Activated T-helper 17 cell treated with anti-CD3 and anti-CD28 coated beads, Interleukin-2, amount 50 U/mL, for 72 hours (primary cell): ENCODE results near the gene TMEM81. TPM values are rescaled to one million over a fixed set of nuclear protein-coding genes. Genes with fewer than 3 reads are reported as not detected.

Source experiments
- ATAC-seq: fragments of 150-1000 bp; cut with Tn5 transposase; replicated peaks from 2 replicates; pipeline ENCODE4 v1.10.0; 2021; ENCODE audit warnings: mild to moderate bottlenecking, moderate library complexity
- H3K27ac Mint-ChIP-seq: one replicate; pipeline ENCODE4 v1.8.0; 2022; ENCODE audit warnings: mixed read lengths
- H3K27me3 Mint-ChIP-seq: one replicate; pipeline ENCODE4 v1.8.0; 2022; ENCODE audit warnings: mixed read lengths
- H3K36me3 Mint-ChIP-seq: one replicate; pipeline ENCODE4 v1.8.0; 2022; ENCODE audit warnings: low read depth, mild to moderate bottlenecking, mixed read lengths
- H3K4me1 Mint-ChIP-seq: one replicate; pipeline ENCODE4 v1.8.0; 2022; ENCODE audit warnings: mixed read lengths
- H3K4me3 Mint-ChIP-seq: one replicate; pipeline ENCODE4 v1.8.0; 2022; ENCODE audit warnings: mild to moderate bottlenecking, mixed read lengths
- H3K9me3 Mint-ChIP-seq: one replicate; pipeline ENCODE4 v1.8.0; 2022; ENCODE audit warnings: mixed read lengths
- total RNA-seq, 2 donors: library from RNA; stranded (reverse); gene quantifications; one replicate each; pipeline ENCODE4 v1.2.3, GENCODE V29; 2022

TMEM81 gene
- total RNA-seq, 2 donors from 2014 or later = 3.1 to 3.9 TPM

DNA sequence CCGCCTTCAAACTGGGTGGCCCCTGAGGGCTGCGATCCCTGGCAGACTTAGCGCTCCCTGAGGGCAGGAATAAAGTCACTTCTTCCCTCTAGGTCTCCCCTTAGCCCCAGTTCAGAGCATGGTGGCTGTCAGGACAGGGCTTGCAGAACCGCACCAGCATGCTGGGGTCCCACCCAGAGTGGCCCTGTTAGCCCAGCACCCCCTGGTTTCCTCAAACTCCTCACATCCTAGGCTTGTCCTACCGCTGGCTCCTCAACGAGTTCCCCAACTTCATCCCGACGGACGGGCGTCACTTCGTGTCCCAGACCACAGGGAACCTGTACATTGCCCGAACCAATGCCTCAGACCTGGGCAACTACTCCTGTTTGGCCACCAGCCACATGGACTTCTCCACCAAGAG, 25.4 kb downstream of the TMEM81 start:
- Mint-ChIP-seq H3K4me1 (no peaks in the 10 kb centered on the region), H3K36me3 (no peaks in the 10 kb centered on the region), H3K27me3 (peaks cover 6% of the 10 kb centered on the region), H3K4me3 (no peak overlapping the region), H3K27ac (no peak overlapping the region), H3K9me3 (no peaks in the 10 kb centered on the region)
- no peak for ATAC-seq

GRCh38 chr1:205057808-205058575, 26.3 kb downstream of the TMEM81 start:
- no peaks in the 10 kb centered on the region for H3K4me1 Mint-ChIP-seq
- H3K4me3 Mint-ChIP-seq = no peak overlapping the region
- no peaks in the 10 kb centered on the region for H3K36me3 Mint-ChIP-seq
- H3K9me3 Mint-ChIP-seq = no peaks in the 10 kb centered on the region
- H3K27me3 Mint-ChIP-seq = peaks cover 11% of the 10 kb centered on the region
- no peak for ATAC-seq
- no peak overlapping the region for H3K27ac Mint-ChIP-seq

DNA sequence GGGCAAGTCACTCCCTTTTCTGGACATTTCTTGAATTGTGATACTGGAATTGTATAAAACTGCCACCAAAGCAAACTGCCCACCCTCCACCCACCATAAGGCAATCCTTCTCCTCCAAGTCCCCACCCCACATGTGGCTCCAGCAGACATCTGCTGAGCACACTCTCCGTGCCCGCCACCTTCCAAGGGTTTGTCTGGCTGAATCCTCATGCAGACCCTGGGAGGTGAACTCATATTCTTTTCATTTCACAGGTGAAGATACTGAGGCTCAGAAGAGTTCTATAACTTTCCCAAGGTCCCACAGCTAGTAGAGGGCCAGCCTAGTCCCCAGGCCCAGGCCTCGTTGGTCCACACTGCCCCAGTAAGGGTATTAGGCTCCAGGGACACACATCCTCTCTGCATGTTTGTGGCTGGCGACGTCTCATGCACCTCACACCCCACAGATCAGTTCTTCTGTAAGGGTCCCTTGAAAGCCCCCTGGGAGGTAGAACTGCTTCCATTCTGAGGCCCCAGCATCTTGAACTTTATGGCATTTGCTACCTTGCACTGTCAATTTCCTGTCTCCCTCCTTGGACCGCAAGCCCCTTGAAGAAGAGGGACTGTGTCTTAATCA, 27.2 kb downstream of the TMEM81 start:
- no peak for ATAC-seq
- Mint-ChIP-seq H3K4me1 (no peaks in the 10 kb centered on the region), H3K36me3 (no peaks in the 10 kb centered on the region), H3K27me3 (peaks cover 11% of the 10 kb centered on the region), H3K27ac (no peak overlapping the region), H3K9me3 (no peaks in the 10 kb centered on the region), H3K4me3 (no peak overlapping the region)

GRCh38 chr1:205056188-205056611, 28.1 kb downstream of the TMEM81 start:
- no peaks in the 10 kb centered on the region for H3K36me3 Mint-ChIP-seq
- peaks cover 11% of the 10 kb centered on the region for H3K27me3 Mint-ChIP-seq
- no peaks in the 10 kb centered on the region for H3K9me3 Mint-ChIP-seq
- no peak for ATAC-seq
- H3K4me1 Mint-ChIP-seq = no peaks in the 10 kb centered on the region
- H3K4me3 Mint-ChIP-seq = no peak overlapping the region
- no peak overlapping the region for H3K27ac Mint-ChIP-seq

- H3K36me3 Mint-ChIP-seq = no peaks in the 10 kb centered on the region
These were observed 30.2 kb downstream of the TMEM81 start for GRCh38 chr1:205054013-205054412.

DNA sequence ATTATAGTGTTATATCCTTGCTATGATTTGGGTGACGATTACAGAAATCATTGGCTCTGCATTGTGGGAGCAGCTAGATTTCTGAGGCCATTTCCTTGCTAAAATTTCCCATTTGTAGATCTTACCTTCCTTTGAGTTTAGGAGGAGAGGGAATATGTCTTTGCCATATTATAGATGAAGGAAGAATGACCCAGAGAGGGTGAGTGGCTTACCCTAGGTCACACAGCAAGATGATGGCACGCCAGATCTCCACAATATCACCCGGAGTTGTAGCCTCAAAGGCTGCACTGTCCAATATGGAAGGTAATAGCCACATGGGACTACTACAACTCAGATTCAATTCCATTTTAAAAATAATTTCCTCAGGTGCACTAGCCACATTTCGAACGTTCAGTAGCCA, 31.0 kb downstream of the TMEM81 start:
- no peak for ATAC-seq
- no peaks in the 10 kb centered on the region for H3K4me1 Mint-ChIP-seq
- no peak overlapping the region for H3K4me3 Mint-ChIP-seq
- no peaks in the 10 kb centered on the region for H3K9me3 Mint-ChIP-seq
- H3K36me3 Mint-ChIP-seq = no peaks in the 10 kb centered on the region
- no peak overlapping the region for H3K27ac Mint-ChIP-seq
- H3K27me3 Mint-ChIP-seq = peaks cover 18% of the 10 kb centered on the region

More at GRCh38 chr1:205054013-205054412, 30.2 kb downstream of the TMEM81 start:
- no peak overlapping the region for H3K27ac Mint-ChIP-seq
- H3K9me3 Mint-ChIP-seq = no peaks in the 10 kb centered on the region
- no peak overlapping the region for H3K4me3 Mint-ChIP-seq
- H3K27me3 Mint-ChIP-seq = peaks cover 13% of the 10 kb centered on the region
- no peak for ATAC-seq
- no peaks in the 10 kb centered on the region for H3K4me1 Mint-ChIP-seq

- ATAC-seq = no peak
- Mint-ChIP-seq H3K27ac (no peak overlapping the region), H3K36me3 (no peaks in the 10 kb centered on the region), H3K4me1 (no peaks in the 10 kb centered on the region), H3K9me3 (no peaks in the 10 kb centered on the region), H3K4me3 (no peak overlapping the region), H3K27me3 (peaks cover 18% of the 10 kb centered on the region)
These were observed 31.6 kb downstream of the TMEM81 start for GRCh38 chr1:205052690-205053089.

GRCh38 chr1:205049479-205049878, 34.8 kb downstream of the TMEM81 start:
- no peak for ATAC-seq
- Mint-ChIP-seq H3K36me3 (no peaks in the 10 kb centered on the region), H3K4me1 (no peaks in the 10 kb centered on the region), H3K27ac (no peak overlapping the region), H3K4me3 (no peak overlapping the region), H3K27me3 (peaks cover 25% of the 10 kb centered on the region), H3K9me3 (no peaks in the 10 kb centered on the region)

GRCh38 chr1:205048382-205048781, 35.9 kb downstream of the TMEM81 start:
- Mint-ChIP-seq H3K27ac (no peak overlapping the region), H3K9me3 (no peaks in the 10 kb centered on the region), H3K4me1 (no peaks in the 10 kb centered on the region), H3K4me3 (no peak overlapping the region), H3K36me3 (no peaks in the 10 kb centered on the region), H3K27me3 (peaks cover 26% of the 10 kb centered on the region)
- ATAC-seq = no peak

- no peaks in the 10 kb centered on the region for H3K36me3 Mint-ChIP-seq
- no peaks in the 10 kb centered on the region for H3K4me1 Mint-ChIP-seq
- no peaks in the 10 kb centered on the region for H3K9me3 Mint-ChIP-seq
- H3K27me3 Mint-ChIP-seq = peaks cover 22% of the 10 kb centered on the region
- H3K27ac Mint-ChIP-seq = no peak overlapping the region
- H3K4me3 Mint-ChIP-seq = no peak overlapping the region
- no peak for ATAC-seq
These were observed 36.5 kb downstream of the TMEM81 start for GRCh38 chr1:205047764-205048231.

GRCh38 chr1:205046870-205047269, 37.4 kb downstream of the TMEM81 start:
- peaks cover 27% of the 10 kb centered on the region for H3K27me3 Mint-ChIP-seq
- no peak for ATAC-seq
- H3K4me1 Mint-ChIP-seq = no peaks in the 10 kb centered on the region
- no peak overlapping the region for H3K4me3 Mint-ChIP-seq
- H3K36me3 Mint-ChIP-seq = no peaks in the 10 kb centered on the region
- no peaks in the 10 kb centered on the region for H3K9me3 Mint-ChIP-seq
- peak overlapping the region; percentile 31 for H3K27ac Mint-ChIP-seq

- no peaks in the 10 kb centered on the region for H3K9me3 Mint-ChIP-seq
- H3K27me3 Mint-ChIP-seq = peaks cover 38% of the 10 kb centered on the region
- no peaks in the 10 kb centered on the region for H3K4me1 Mint-ChIP-seq
- no peak overlapping the region for H3K4me3 Mint-ChIP-seq
- no peak for ATAC-seq
- H3K27ac Mint-ChIP-seq = no peak overlapping the region
- no peaks in the 10 kb centered on the region for H3K36me3 Mint-ChIP-seq
These were observed 39.1 kb downstream of the TMEM81 start for GRCh38 chr1:205045146-205045545.

GRCh38 chr1:205044741-205045140, 39.5 kb downstream of the TMEM81 start:
- peaks cover 42% of the 10 kb centered on the region for H3K27me3 Mint-ChIP-seq
- H3K27ac Mint-ChIP-seq = no peak overlapping the region
- no peaks in the 10 kb centered on the region for H3K9me3 Mint-ChIP-seq
- ATAC-seq = no peak
- no peaks in the 10 kb centered on the region for H3K36me3 Mint-ChIP-seq
- no peaks in the 10 kb centered on the region for H3K4me1 Mint-ChIP-seq
- no peak overlapping the region for H3K4me3 Mint-ChIP-seq

GRCh38 chr1:205043866-205044265, 40.4 kb downstream of the TMEM81 start:
- H3K9me3 Mint-ChIP-seq = no peaks in the 10 kb centered on the region
- H3K36me3 Mint-ChIP-seq = no peaks in the 10 kb centered on the region
- ATAC-seq = no peak
- H3K27ac Mint-ChIP-seq = no peak overlapping the region
- H3K27me3 Mint-ChIP-seq = peaks cover 42% of the 10 kb centered on the region
- no peaks in the 10 kb centered on the region for H3K4me1 Mint-ChIP-seq
- H3K4me3 Mint-ChIP-seq = no peak overlapping the region
